C4-2B (cell line): Measurements from ENCODE around the gene NME2.

ENCODE experiments used
- H3K27ac ChIP-seq: fragments of 450-650 bp; 2 replicates; pipeline ENCODE4 v1.5.1; 2017
- ZFX ChIP-seq: fragments of 450-650 bp; IDR thresholded peaks from 2 replicates; pipeline ENCODE4 v1.6.1; 2017
- TF ChIP-seq, protein P1 (sequence below): fragments of 450-650 bp; conservative IDR thresholded peaks from 2 replicates; pipeline ENCODE4 v1.5.1; 2017; ENCODE audit warnings: mild to moderate bottlenecking

Gene NME2

DNA sequence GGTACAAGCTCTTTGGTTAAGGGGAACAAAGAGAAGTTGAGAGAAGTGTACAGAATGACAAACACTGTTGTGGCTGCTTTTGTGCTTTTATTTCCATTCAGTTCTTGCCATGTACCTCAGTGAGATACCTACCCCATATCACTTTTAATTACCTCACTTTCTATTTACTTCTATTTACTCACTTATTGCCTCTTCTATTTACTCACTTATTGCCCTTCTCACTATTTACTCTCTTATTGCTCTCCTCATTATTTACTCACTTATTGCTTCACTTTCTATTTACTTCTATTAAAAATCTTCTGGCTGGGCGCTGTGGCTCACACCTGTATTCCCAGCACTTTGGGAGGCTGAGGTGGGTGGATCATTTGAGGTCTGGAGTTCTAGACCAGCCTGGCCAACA, 51.7 kb downstream of the NME2 start:
- H3K27ac ChIP-seq: no peak overlapping the region
- TF ChIP-seq ZFX: no peak
- TF ChIP-seq, protein P1, sequence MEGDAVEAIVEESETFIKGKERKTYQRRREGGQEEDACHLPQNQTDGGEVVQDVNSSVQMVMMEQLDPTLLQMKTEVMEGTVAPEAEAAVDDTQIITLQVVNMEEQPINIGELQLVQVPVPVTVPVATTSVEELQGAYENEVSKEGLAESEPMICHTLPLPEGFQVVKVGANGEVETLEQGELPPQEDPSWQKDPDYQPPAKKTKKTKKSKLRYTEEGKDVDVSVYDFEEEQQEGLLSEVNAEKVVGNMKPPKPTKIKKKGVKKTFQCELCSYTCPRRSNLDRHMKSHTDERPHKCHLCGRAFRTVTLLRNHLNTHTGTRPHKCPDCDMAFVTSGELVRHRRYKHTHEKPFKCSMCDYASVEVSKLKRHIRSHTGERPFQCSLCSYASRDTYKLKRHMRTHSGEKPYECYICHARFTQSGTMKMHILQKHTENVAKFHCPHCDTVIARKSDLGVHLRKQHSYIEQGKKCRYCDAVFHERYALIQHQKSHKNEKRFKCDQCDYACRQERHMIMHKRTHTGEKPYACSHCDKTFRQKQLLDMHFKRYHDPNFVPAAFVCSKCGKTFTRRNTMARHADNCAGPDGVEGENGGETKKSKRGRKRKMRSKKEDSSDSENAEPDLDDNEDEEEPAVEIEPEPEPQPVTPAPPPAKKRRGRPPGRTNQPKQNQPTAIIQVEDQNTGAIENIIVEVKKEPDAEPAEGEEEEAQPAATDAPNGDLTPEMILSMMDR: no peak

DNA sequence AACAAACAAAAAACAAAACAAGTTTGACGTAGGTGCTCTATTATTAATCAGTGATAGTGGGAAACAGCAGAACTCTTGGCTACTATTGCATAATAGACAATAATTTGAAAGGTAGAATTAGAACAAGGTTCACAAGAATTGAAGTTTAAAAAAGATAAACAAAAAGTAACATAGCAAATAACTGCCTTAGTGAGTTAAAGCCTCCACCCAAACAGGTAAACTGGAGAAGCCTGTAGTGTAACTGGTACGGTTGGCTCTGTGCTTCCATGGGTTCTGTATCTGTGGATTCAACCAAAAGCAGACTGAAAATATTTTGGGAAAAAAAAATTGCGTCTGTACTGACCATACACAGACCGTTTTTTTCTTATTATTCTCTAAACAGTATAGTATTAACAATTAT, 55.1 kb downstream of the NME2 start:
- no peak for TF ChIP-seq ZFX
- TF ChIP-seq, protein P1: no peak
- H3K27ac ChIP-seq: no peak overlapping the region
